Loucy (cell line): Measurements from ENCODE around the gene TACC2.

Source experiments
- CTCF ChIP-seq: fragments of 200-600 bp; sonication (generic); conservative IDR thresholded peaks from 2 replicates; pipeline ENCODE4 v1.5.1; 2014; ENCODE audit warnings: mild to moderate bottlenecking, antibody characterized with exemption, low read length
- EZH2phosphoT487 ChIP-seq: fragments of 200-600 bp; IDR thresholded peaks from 2 replicates; pipeline ENCODE4 v1.6.1; 2018; ENCODE audit warnings: antibody characterized with exemption, mild to moderate bottlenecking, moderate library complexity, borderline replicate concordance

GRCh38 chr10:122285506-122286444 lies 296.8 kb downstream of the TACC2 start:
- no peak for TF ChIP-seq CTCF
- TF ChIP-seq EZH2phosphoT487, result no peak
